HUES64 (cell line): ENCODE data around the gene CTIF.

Experiments
- H3K27ac ChIP-seq: 2 replicates; pipeline ENCODE4 v1.7.0; 2013; ENCODE audit warnings: low read depth, low read length, inconsistent platforms
- H3K27me3 ChIP-seq: 2 replicates; pipeline ENCODE4 v1.6.1; 2013; ENCODE audit warnings: mild to moderate bottlenecking, low read length; ENCODE audit not compliant: insufficient read depth
- H3K36me3 ChIP-seq: 2 replicates; pipeline ENCODE4 v1.6.1; 2013; ENCODE audit warnings: mild to moderate bottlenecking, low read length; ENCODE audit not compliant: insufficient read depth
- H3K4me1 ChIP-seq: 2 replicates; pipeline ENCODE4 v1.6.1; 2013; ENCODE audit warnings: mild to moderate bottlenecking, low read length, moderate library complexity; ENCODE audit not compliant: insufficient read depth
- H3K4me3 ChIP-seq: 2 replicates; pipeline ENCODE4 v1.5.1; 2013; ENCODE audit warnings: mild to moderate bottlenecking, low read length, moderate library complexity
- H3K9ac ChIP-seq: 2 replicates; pipeline ENCODE4 v1.6.1; 2013; ENCODE audit warnings: mild to moderate bottlenecking, low read depth, low read length
- H3K9me3 ChIP-seq: 2 replicates; pipeline ENCODE4 v1.6.1; 2013; ENCODE audit warnings: low read depth, low read length; ENCODE audit not compliant: insufficient read depth
- WGBS: fragments of 150-250, 120-280 bp; methylation state at CpG from one replicate; pipeline ENCODE4 v1.1.7; 2013; ENCODE audit warnings: missing lambda C conversion rate; 5-methylcytosine and 5-hydroxymethylcytosine counted together

The CTIF gene

GRCh38 chr18:48514786-48515185, 24.0 kb upstream of the CTIF start:
- Histone ChIP-seq H3K27me3 (no peaks in the 10 kb centered on the region), H3K9ac (no peak overlapping the region), H3K27ac (no peak overlapping the region), H3K9me3 (no peaks in the 10 kb centered on the region), H3K4me1 (no peaks in the 10 kb centered on the region), H3K36me3 (no peaks in the 10 kb centered on the region), H3K4me3 (no peak overlapping the region)
- 85% methylated on average over 11 of the region's 11 CpGs for WGBS

GRCh38 chr18:48517048-48517447, 21.8 kb upstream of the CTIF start:
- Histone ChIP-seq H3K9ac (no peak overlapping the region), H3K36me3 (no peaks in the 10 kb centered on the region), H3K4me3 (no peak overlapping the region), H3K27me3 (no peaks in the 10 kb centered on the region), H3K27ac (no peak overlapping the region), H3K9me3 (no peaks in the 10 kb centered on the region), H3K4me1 (no peaks in the 10 kb centered on the region)
- 95% methylated on average over 6 of the region's 7 CpGs for WGBS

GRCh38 chr18:48519431-48520100, 19.3 kb upstream of the CTIF start:
- no peaks in the 10 kb centered on the region for H3K27me3 ChIP-seq
- 87% methylated on average over 5 of the region's 5 CpGs for WGBS
- no peak overlapping the region for H3K27ac ChIP-seq
- H3K4me1 ChIP-seq: no peaks in the 10 kb centered on the region
- H3K9me3 ChIP-seq: no peaks in the 10 kb centered on the region
- no peaks in the 10 kb centered on the region for H3K36me3 ChIP-seq
- no peak overlapping the region for H3K4me3 ChIP-seq
- no peak overlapping the region for H3K9ac ChIP-seq

- H3K27ac ChIP-seq: no peak overlapping the region
- H3K4me1 ChIP-seq: no peaks in the 10 kb centered on the region
- no peaks in the 10 kb centered on the region for H3K27me3 ChIP-seq
- H3K9ac ChIP-seq: no peak overlapping the region
- 91% methylated on average over 5 of the region's 5 CpGs for WGBS
- no peak overlapping the region for H3K4me3 ChIP-seq
- H3K36me3 ChIP-seq: no peaks in the 10 kb centered on the region
- no peaks in the 10 kb centered on the region for H3K9me3 ChIP-seq
Measured at GRCh38 chr18:48521723-48522122, 17.1 kb upstream of the CTIF start.

GRCh38 chr18:48525671-48526070, 13.2 kb upstream of the CTIF start:
- Histone ChIP-seq H3K9ac (no peak overlapping the region), H3K27me3 (no peaks in the 10 kb centered on the region), H3K4me3 (no peak overlapping the region), H3K27ac (no peak overlapping the region), H3K36me3 (no peaks in the 10 kb centered on the region), H3K4me1 (peaks cover under 1% of the 10 kb centered on the region; the same call in 1 of the 2 replicates), H3K9me3 (no peaks in the 10 kb centered on the region)

GRCh38 chr18:48527461-48527860, 11.4 kb upstream of the CTIF start:
- no peaks in the 10 kb centered on the region for H3K9me3 ChIP-seq
- no peak overlapping the region for H3K9ac ChIP-seq
- WGBS: 92% methylated on average over 4 of the region's 4 CpGs
- H3K36me3 ChIP-seq: no peaks in the 10 kb centered on the region
- H3K4me3 ChIP-seq: no peak overlapping the region
- H3K27ac ChIP-seq: no peak overlapping the region
- H3K4me1 ChIP-seq: peaks cover 5% of the 10 kb centered on the region; the same call in 1 of the 2 replicates
- no peaks in the 10 kb centered on the region for H3K27me3 ChIP-seq

GRCh38 chr18:48528861-48529260, 10.0 kb upstream of the CTIF start:
- H3K4me3 ChIP-seq: no peak overlapping the region
- no peak overlapping the region for H3K27ac ChIP-seq
- 96% methylated on average over 5 of the region's 5 CpGs for whole genome bisulfite sequencing
- H3K27me3 ChIP-seq: no peaks in the 10 kb centered on the region
- no peaks in the 10 kb centered on the region for H3K36me3 ChIP-seq
- H3K9ac ChIP-seq: no peak overlapping the region
- no peaks in the 10 kb centered on the region for H3K9me3 ChIP-seq
- peaks cover 5% of the 10 kb centered on the region; the same call in 1 of the 2 replicates for H3K4me1 ChIP-seq

- Histone ChIP-seq H3K36me3 (no peaks in the 10 kb centered on the region), H3K9ac (no peak overlapping the region), H3K4me3 (no peak overlapping the region), H3K4me1 (peaks cover 5% of the 10 kb centered on the region; the same call in 1 of the 2 replicates), H3K27me3 (no peaks in the 10 kb centered on the region), H3K9me3 (no peaks in the 10 kb centered on the region), H3K27ac (no peak overlapping the region)
- WGBS: 59% methylated on average over 2 of the region's 2 CpGs
Measured at GRCh38 chr18:48529796-48530195, 9.0 kb upstream of the CTIF start.

GRCh38 chr18:48530399-48531081, 8.3 kb upstream of the CTIF start:
- H3K9me3 ChIP-seq: no peaks in the 10 kb centered on the region
- H3K27ac ChIP-seq: no peak overlapping the region
- no peak overlapping the region for H3K9ac ChIP-seq
- no peaks in the 10 kb centered on the region for H3K27me3 ChIP-seq
- no peaks in the 10 kb centered on the region for H3K36me3 ChIP-seq
- H3K4me1 ChIP-seq: peaks cover 5% of the 10 kb centered on the region; the same call in 1 of the 2 replicates
- H3K4me3 ChIP-seq: no peak overlapping the region
- WGBS: 53% methylated on average over 3 of the region's 3 CpGs

GRCh38 chr18:48531082-48531403, 7.8 kb upstream of the CTIF start:
- H3K27me3 ChIP-seq: no peaks in the 10 kb centered on the region
- H3K4me3 ChIP-seq: no peak overlapping the region
- H3K9me3 ChIP-seq: no peaks in the 10 kb centered on the region
- H3K4me1 ChIP-seq: peaks cover 5% of the 10 kb centered on the region; the same call in 1 of the 2 replicates
- no peaks in the 10 kb centered on the region for H3K36me3 ChIP-seq
- WGBS: 74% methylated on average over 1 of the region's 1 CpG
- no peak overlapping the region for H3K27ac ChIP-seq
- H3K9ac ChIP-seq: no peak overlapping the region

- WGBS: 72% methylated on average over 3 of the region's 3 CpGs
- Histone ChIP-seq H3K9me3 (no peaks in the 10 kb centered on the region), H3K4me1 (peaks cover 5% of the 10 kb centered on the region; the same call in 1 of the 2 replicates)
Measured at GRCh38 chr18:48531908-48532307, 6.9 kb upstream of the CTIF start.

More at GRCh38 chr18:48531908-48532307, 6.9 kb upstream of the CTIF start:
- H3K9ac ChIP-seq: no peak overlapping the region
- H3K27me3 ChIP-seq: no peaks in the 10 kb centered on the region
- no peaks in the 10 kb centered on the region for H3K36me3 ChIP-seq
- no peak overlapping the region for H3K27ac ChIP-seq
- no peak overlapping the region for H3K4me3 ChIP-seq
